Ramos (cell line): ENCODE data around the gene PTPRG.

Source experiments
- in situ Hi-C: fragments of 300-500 bp; cut with MboI; formaldehyde crosslinking; loops from one replicate; pipeline ENCODE4 v1.14.3; 2022; ENCODE audit warnings: low sequenced_read_pairs; ENCODE audit not compliant: unreplicated experiment

The PTPRG gene

GRCh38 chr3:62098646-62099365, 537.4 kb downstream of the PTPRG start:
- in situ Hi-C loops, result no loop called here

GRCh38 chr3:62100282-62100989, 539.1 kb downstream of the PTPRG start:
- in situ Hi-C loops, result no loop called here

GRCh38 chr3:62101488-62101887, 540.1 kb downstream of the PTPRG start:
- in situ Hi-C loops, result no loop called here

- in situ Hi-C loops, result no loop called here
Measured at GRCh38 chr3:62103531-62103930, 542.2 kb downstream of the PTPRG start.

- in situ Hi-C loops, result no loop called here
Measured at GRCh38 chr3:62109534-62109933, 548.2 kb downstream of the PTPRG start.

- in situ Hi-C loops, result no loop called here
Measured at GRCh38 chr3:62110443-62111225, 549.3 kb downstream of the PTPRG start.

GRCh38 chr3:62113092-62113491, 551.7 kb downstream of the PTPRG start:
- in situ Hi-C loops, result no loop called here

GRCh38 chr3:62114763-62115162, 553.4 kb downstream of the PTPRG start:
- in situ Hi-C loops, result no loop called here

- in situ Hi-C loops, result no loop called here
Measured at GRCh38 chr3:62117903-62118548, 556.7 kb downstream of the PTPRG start.

- in situ Hi-C loops, result no loop called here
Measured at GRCh38 chr3:62119139-62119538, 557.8 kb downstream of the PTPRG start.

GRCh38 chr3:62122819-62123218, 561.4 kb downstream of the PTPRG start:
- in situ Hi-C loops, result no loop called here

GRCh38 chr3:62125380-62125779, 564.0 kb downstream of the PTPRG start:
- in situ Hi-C loops, result no loop called here

- in situ Hi-C loops, result no loop called here
Measured at GRCh38 chr3:62127116-62127515, 565.7 kb downstream of the PTPRG start.

GRCh38 chr3:62128051-62128450, 566.7 kb downstream of the PTPRG start:
- in situ Hi-C loops, result no loop called here

GRCh38 chr3:62128681-62129080, 567.3 kb downstream of the PTPRG start:
- in situ Hi-C loops, result no loop called here

- in situ Hi-C loops, result no loop called here
Measured at GRCh38 chr3:62131050-62131449, 569.7 kb downstream of the PTPRG start.

GRCh38 chr3:62131620-62132019, 570.2 kb downstream of the PTPRG start:
- in situ Hi-C loops, result no loop called here

GRCh38 chr3:62132027-62132602, 570.7 kb downstream of the PTPRG start:
- in situ Hi-C loops, result no loop called here

GRCh38 chr3:62133015-62133414, 571.6 kb downstream of the PTPRG start:
- in situ Hi-C loops, result no loop called here

GRCh38 chr3:62134061-62134496, 572.7 kb downstream of the PTPRG start:
- in situ Hi-C loops, result no loop called here
